ENCODE results near the gene FAM124A.

DNA sequence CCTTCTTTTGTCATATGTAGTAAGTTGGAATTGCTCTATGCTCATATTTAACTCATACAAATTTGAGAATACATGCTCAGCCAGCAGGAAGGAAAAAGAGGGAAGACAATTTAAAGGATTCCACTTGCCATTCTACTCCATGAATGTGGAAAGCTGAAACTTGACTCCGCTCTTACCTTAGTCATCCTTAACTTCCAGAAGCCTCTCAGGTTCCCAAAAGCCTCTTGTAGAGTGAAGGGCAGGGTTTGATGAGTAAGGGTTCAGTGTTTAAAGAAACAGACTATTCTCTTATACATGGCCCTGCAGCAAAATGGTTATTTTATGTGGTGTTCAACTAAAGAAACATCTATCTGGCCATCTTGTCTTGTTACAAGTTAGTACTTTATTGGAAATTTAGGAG, 27.1 kb downstream of the FAM124A start:
- TF ChIP-seq, protein P1, sequence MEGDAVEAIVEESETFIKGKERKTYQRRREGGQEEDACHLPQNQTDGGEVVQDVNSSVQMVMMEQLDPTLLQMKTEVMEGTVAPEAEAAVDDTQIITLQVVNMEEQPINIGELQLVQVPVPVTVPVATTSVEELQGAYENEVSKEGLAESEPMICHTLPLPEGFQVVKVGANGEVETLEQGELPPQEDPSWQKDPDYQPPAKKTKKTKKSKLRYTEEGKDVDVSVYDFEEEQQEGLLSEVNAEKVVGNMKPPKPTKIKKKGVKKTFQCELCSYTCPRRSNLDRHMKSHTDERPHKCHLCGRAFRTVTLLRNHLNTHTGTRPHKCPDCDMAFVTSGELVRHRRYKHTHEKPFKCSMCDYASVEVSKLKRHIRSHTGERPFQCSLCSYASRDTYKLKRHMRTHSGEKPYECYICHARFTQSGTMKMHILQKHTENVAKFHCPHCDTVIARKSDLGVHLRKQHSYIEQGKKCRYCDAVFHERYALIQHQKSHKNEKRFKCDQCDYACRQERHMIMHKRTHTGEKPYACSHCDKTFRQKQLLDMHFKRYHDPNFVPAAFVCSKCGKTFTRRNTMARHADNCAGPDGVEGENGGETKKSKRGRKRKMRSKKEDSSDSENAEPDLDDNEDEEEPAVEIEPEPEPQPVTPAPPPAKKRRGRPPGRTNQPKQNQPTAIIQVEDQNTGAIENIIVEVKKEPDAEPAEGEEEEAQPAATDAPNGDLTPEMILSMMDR (conservative IDR thresholded peaks at IDR 0.05) = no peak
- TF ChIP-seq EZH2 (IDR thresholded peaks at IDR 0.05; ENCODE audit: low read depth) = no peak

All from PC-9 (cell line).